H9 (cell line): ENCODE data around the gene CRHBP. TPM values are rescaled to one million over a fixed set of nuclear protein-coding genes. Genes with fewer than 3 reads are reported as not detected.

Source experiments
- DNase-seq: peaks from one replicate; pipeline ENCODE4 v3.0.0-alpha.2; 2017
- H2AFZ ChIP-seq: one replicate; pipeline ENCODE4 v1.6.1; 2013; ENCODE audit warnings: mild to moderate bottlenecking, low read length, control low read depth, moderate library complexity
- H2AK5ac ChIP-seq: 2 replicates; pipeline ENCODE4 v1.6.1; 2013; ENCODE audit warnings: low read length, control low read depth, mixed read lengths; ENCODE audit not compliant: insufficient read length
- H2BK120ac ChIP-seq: one replicate; pipeline ENCODE4 v1.6.1; 2013; ENCODE audit warnings: low read depth, mild to moderate bottlenecking, low read length, control low read depth, inconsistent platforms; ENCODE audit not compliant: poor library complexity, severe bottlenecking
- H2BK12ac ChIP-seq: 2 replicates; pipeline ENCODE4 v1.6.1; 2013; ENCODE audit warnings: low read length, control low read depth, mixed read lengths, low read depth; ENCODE audit not compliant: insufficient read length
- H2BK15ac ChIP-seq: 2 replicates; pipeline ENCODE4 v1.6.1; 2013; ENCODE audit warnings: low read depth, low read length, control low read depth
- H2BK20ac ChIP-seq: one replicate; pipeline ENCODE4 v1.6.1; 2013; ENCODE audit warnings: low read depth, mild to moderate bottlenecking, low read length, control low read depth, inconsistent platforms; ENCODE audit not compliant: poor library complexity, severe bottlenecking
- H2BK5ac ChIP-seq: 2 replicates; pipeline ENCODE4 v1.6.1; 2013; ENCODE audit warnings: low read length, control low read depth, mixed read lengths; ENCODE audit not compliant: insufficient read length
- H3K14ac ChIP-seq: 2 replicates; pipeline ENCODE4 v1.6.1; 2013; ENCODE audit warnings: low read length, control low read depth; ENCODE audit not compliant: insufficient read depth
- H3K18ac ChIP-seq: 2 replicates; pipeline ENCODE4 v1.6.1; 2013; ENCODE audit warnings: low read depth, mild to moderate bottlenecking, mixed read lengths, low read length, control low read depth; ENCODE audit not compliant: insufficient read length
- H3K23ac ChIP-seq: 2 replicates; pipeline ENCODE4 v1.6.1; 2013; ENCODE audit warnings: low read length, control low read depth, mixed read lengths, low read depth; ENCODE audit not compliant: insufficient read length
- H3K23me2 ChIP-seq: 2 replicates; pipeline ENCODE4 v1.6.1; 2013; ENCODE audit warnings: low read depth, mild to moderate bottlenecking, mixed read lengths, low read length, control low read depth; ENCODE audit not compliant: insufficient read length, poor library complexity, severe bottlenecking
- H3K27ac ChIP-seq: 2 replicates; pipeline ENCODE4 v1.5.1; 2013; ENCODE audit warnings: low read length, control low read depth, mixed read lengths, low read depth; ENCODE audit not compliant: insufficient read length
- H3K27me3 ChIP-seq: 2 replicates; pipeline ENCODE4 v1.6.1; 2013; ENCODE audit warnings: low read length, control low read depth, inconsistent platforms; ENCODE audit not compliant: insufficient read depth
- H3K4ac ChIP-seq: 2 replicates; pipeline ENCODE4 v1.6.1; 2013; ENCODE audit warnings: low read depth, mild to moderate bottlenecking, control low read depth, inconsistent platforms, low read length, moderate library complexity
- H3K4me1 ChIP-seq: 2 replicates; pipeline ENCODE4 v1.6.1; 2013; ENCODE audit warnings: low read length, control low read depth, inconsistent platforms; ENCODE audit not compliant: insufficient read depth
- H3K4me2 ChIP-seq: 2 replicates; pipeline ENCODE4 v1.6.1; 2013; ENCODE audit warnings: low read length, control low read depth, mixed read lengths; ENCODE audit not compliant: insufficient read length, insufficient read depth
- H3K56ac ChIP-seq: 2 replicates; pipeline ENCODE4 v1.6.1; 2013; ENCODE audit warnings: low read depth, mild to moderate bottlenecking, mixed read lengths, low read length, control low read depth; ENCODE audit not compliant: insufficient read length
- H3K79me1 ChIP-seq: 2 replicates; pipeline ENCODE4 v1.6.1; 2013; ENCODE audit warnings: low read depth, mild to moderate bottlenecking, moderate library complexity, low read length, control low read depth, inconsistent platforms; ENCODE audit not compliant: insufficient read depth, poor library complexity, severe bottlenecking
- H3K79me2 ChIP-seq: 2 replicates; pipeline ENCODE4 v1.6.1; 2013; ENCODE audit warnings: low read length, control low read depth, inconsistent platforms; ENCODE audit not compliant: insufficient read depth
- H3K9ac ChIP-seq: 2 replicates; pipeline ENCODE4 v1.6.1; 2013; ENCODE audit warnings: low read length, control low read depth, mixed read lengths; ENCODE audit not compliant: insufficient read length; ENCODE audit errors: extremely low read depth
- H3K9me3 ChIP-seq: one replicate; pipeline ENCODE4 v1.6.1; 2013; ENCODE audit warnings: low read depth, low read length, inconsistent platforms; ENCODE audit not compliant: control insufficient read depth
- H3T11ph ChIP-seq: one replicate; pipeline ENCODE4 v1.6.1; 2013; ENCODE audit warnings: mild to moderate bottlenecking, low read length, control low read depth, inconsistent platforms
- H4K20me1 ChIP-seq: one replicate; pipeline ENCODE4 v1.6.1; 2013; ENCODE audit not compliant: control insufficient read depth, insufficient read length, insufficient read depth
- H4K5ac ChIP-seq: 2 replicates; pipeline ENCODE4 v1.6.1; 2013; ENCODE audit warnings: low read depth, mild to moderate bottlenecking, mixed read lengths, low read length, control low read depth; ENCODE audit not compliant: insufficient read length
- H4K8ac ChIP-seq: replicated peaks from 2 replicates; pipeline ENCODE4 v1.6.1; 2013; ENCODE audit warnings: low read length, control low read depth, mixed read lengths, low read depth; ENCODE audit not compliant: insufficient read length
- H4K91ac ChIP-seq: 2 replicates; pipeline ENCODE4 v1.6.1; 2013; ENCODE audit warnings: low read depth, mild to moderate bottlenecking, moderate library complexity, mixed read lengths, low read length, control low read depth; ENCODE audit not compliant: insufficient read length
- H3K27ac Mint-ChIP-seq, 3 experiments: 2 replicates in 2 of 3; 3 replicates in 1 of 3; pipeline ENCODE4 v1.8.0; 2020 to 2021; ENCODE audit warnings: mixed read lengths in 3 of 3, mild to moderate bottlenecking in 1 of 3, moderate library complexity in 1 of 3
- H3K27me3 Mint-ChIP-seq: 2 replicates; pipeline ENCODE4 v1.8.0; 2021; ENCODE audit warnings: low read depth, mild to moderate bottlenecking, moderate library complexity, mixed read lengths
- H3K36me3 Mint-ChIP-seq, 3 experiments: 2 replicates in 2 of 3; 3 replicates in 1 of 3; pipeline ENCODE4 v1.8.0; 2020 to 2021; ENCODE audit warnings: low read depth in 3 of 3, mixed read lengths in 3 of 3; ENCODE audit not compliant: insufficient read depth in 1 of 3
- H3K4me1 Mint-ChIP-seq, 2 experiments: 2 replicates each; pipeline ENCODE4 v1.8.0; 2020; ENCODE audit warnings: mixed read lengths in 2 of 2
- H3K4me3 Mint-ChIP-seq, 2 experiments: 2 replicates in 1 of 2; 3 replicates in 1 of 2; pipeline ENCODE4 v1.8.0; 2020 to 2021; ENCODE audit warnings: mild to moderate bottlenecking in 2 of 2, mixed read lengths in 2 of 2, moderate library complexity in 1 of 2
- H3K9me3 Mint-ChIP-seq, 2 experiments: 2 replicates in 1 of 2; 3 replicates in 1 of 2; pipeline ENCODE4 v1.8.0; 2020; ENCODE audit warnings: mild to moderate bottlenecking in 2 of 2, mixed read lengths in 2 of 2, moderate library complexity in 1 of 2
- WGBS: extraction: QIAGEN DNeasy Blood & Tissue Kit; methylation state at CpG from one replicate; pipeline ENCODE4 v1.1.7; 2013; ENCODE audit warnings: missing lambda C conversion rate, low lambda C conversion rate, mixed read lengths; ENCODE audit not compliant: insufficient read length; ENCODE audit errors: extremely low coverage; 5-methylcytosine and 5-hydroxymethylcytosine counted together
- total RNA-seq: library from RNA; stranded (reverse); gene quantifications from 2 replicates; pipeline ENCODE4 v1.2.1, GENCODE V29; 2021
- TF ChIP-seq, protein P1 (sequence below): fragments of 200-600 bp; sonication (generic); conservative IDR thresholded peaks from 3 replicates; pipeline ENCODE4 v1.8.0; 2021; ENCODE audit warnings: antibody characterized with exemption, mild to moderate bottlenecking

Gene CRHBP
- total RNA-seq, 1 experiment from 2014 or later: not detected

GRCh38 chr5:76978869-76979268 lies 26.0 kb downstream of the CRHBP start:
- no peaks in the 10 kb centered on the region for H3K79me2 ChIP-seq
- no peak overlapping the region for H3K4me3 Mint-ChIP-seq
- no peak overlapping the region for H2BK5ac ChIP-seq
- no peak overlapping the region for H2BK20ac ChIP-seq
- H3K56ac ChIP-seq: no peak overlapping the region
- no CpG with 5 or more reads among the region's 2 CpGs for WGBS
- H3K4me1 ChIP-seq: no peaks in the 10 kb centered on the region
- H2BK15ac ChIP-seq: no peak overlapping the region
- no peak overlapping the region for H3K27ac ChIP-seq
- no peak overlapping the region for H3K4me2 ChIP-seq
- H2AK5ac ChIP-seq: no peak overlapping the region
- H3K23ac ChIP-seq: no peak overlapping the region
- no peak overlapping the region for H3K18ac ChIP-seq
- H3K4me1 Mint-ChIP-seq: no peaks in the 10 kb centered on the region
- TF ChIP-seq, protein P1, sequence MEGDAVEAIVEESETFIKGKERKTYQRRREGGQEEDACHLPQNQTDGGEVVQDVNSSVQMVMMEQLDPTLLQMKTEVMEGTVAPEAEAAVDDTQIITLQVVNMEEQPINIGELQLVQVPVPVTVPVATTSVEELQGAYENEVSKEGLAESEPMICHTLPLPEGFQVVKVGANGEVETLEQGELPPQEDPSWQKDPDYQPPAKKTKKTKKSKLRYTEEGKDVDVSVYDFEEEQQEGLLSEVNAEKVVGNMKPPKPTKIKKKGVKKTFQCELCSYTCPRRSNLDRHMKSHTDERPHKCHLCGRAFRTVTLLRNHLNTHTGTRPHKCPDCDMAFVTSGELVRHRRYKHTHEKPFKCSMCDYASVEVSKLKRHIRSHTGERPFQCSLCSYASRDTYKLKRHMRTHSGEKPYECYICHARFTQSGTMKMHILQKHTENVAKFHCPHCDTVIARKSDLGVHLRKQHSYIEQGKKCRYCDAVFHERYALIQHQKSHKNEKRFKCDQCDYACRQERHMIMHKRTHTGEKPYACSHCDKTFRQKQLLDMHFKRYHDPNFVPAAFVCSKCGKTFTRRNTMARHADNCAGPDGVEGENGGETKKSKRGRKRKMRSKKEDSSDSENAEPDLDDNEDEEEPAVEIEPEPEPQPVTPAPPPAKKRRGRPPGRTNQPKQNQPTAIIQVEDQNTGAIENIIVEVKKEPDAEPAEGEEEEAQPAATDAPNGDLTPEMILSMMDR: no peak
- no peak overlapping the region for H4K91ac ChIP-seq
- no peak overlapping the region for H2BK120ac ChIP-seq
- H3K4ac ChIP-seq: no peak overlapping the region
- no peak overlapping the region for H3T11ph ChIP-seq
- no peak overlapping the region for H4K5ac ChIP-seq
- H3K27me3 Mint-ChIP-seq: no peaks in the 10 kb centered on the region
- H3K9me3 Mint-ChIP-seq: no peaks in the 10 kb centered on the region
- no peak overlapping the region for H2AFZ ChIP-seq
- no peak overlapping the region for H3K14ac ChIP-seq
- H3K27ac Mint-ChIP-seq: no peak overlapping the region
- H3K9me3 ChIP-seq: no peaks in the 10 kb centered on the region
- H3K23me2 ChIP-seq: no peaks in the 10 kb centered on the region
- H4K8ac ChIP-seq: no peak overlapping the region
- no peak overlapping the region for H3K9ac ChIP-seq
- no peaks in the 10 kb centered on the region for H4K20me1 ChIP-seq
- H3K27me3 ChIP-seq: no peaks in the 10 kb centered on the region
- DNase-seq: no peak
- no peaks in the 10 kb centered on the region for H3K79me1 ChIP-seq
- H3K36me3 Mint-ChIP-seq: no peaks in the 10 kb centered on the region
- H2BK12ac ChIP-seq: no peak overlapping the region
